ENCODE data around the gene HOXA11. TPM values are rescaled to one million over a fixed set of nuclear protein-coding genes. Genes with fewer than 3 reads are reported as not detected.

The HOXA11 gene
- total RNA-seq, 2 experiments from 2014 or later = 0.10 TPM; not detected in 1

- H3K4me1 Mint-ChIP-seq = peaks cover 33% of the 10 kb centered on the region
- no peaks in the 10 kb centered on the region for H3K9me3 Mint-ChIP-seq
- no peak for DNase-seq
- H3K4me3 Mint-ChIP-seq = no peak overlapping the region
- H3K27ac Mint-ChIP-seq = no peak overlapping the region
- peaks cover 2% of the 10 kb centered on the region for H3K36me3 Mint-ChIP-seq
- H3K27me3 Mint-ChIP-seq = peaks cover 93% of the 10 kb centered on the region
These were observed 15.9 kb upstream of the HOXA11 start for GRCh38 chr7:27200761-27201579.

GRCh38 chr7:27199849-27200760, 15.1 kb upstream of the HOXA11 start, which contains the start of gene HOXA13:
Gene HOXA13 (minus strand): TSS chr7:27200091. CDS start chr7:27200077, 14 bp downstream.
- peak within 1 kb of the TSS; percentile 79 for H3K4me3 Mint-ChIP-seq
- H3K4me1 Mint-ChIP-seq = peaks cover 28% of the 10 kb centered on the region
- H3K36me3 Mint-ChIP-seq = no peaks in the 10 kb centered on the region
- H3K9me3 Mint-ChIP-seq = no peaks in the 10 kb centered on the region
- peaks cover 91% of the 10 kb centered on the region for H3K27me3 Mint-ChIP-seq
- H3K27ac Mint-ChIP-seq = no peak within 1 kb of the TSS
- peak; percentile 52 for DNase-seq

- no peak overlapping the region for H3K27ac Mint-ChIP-seq
- peaks cover 91% of the 10 kb centered on the region for H3K27me3 Mint-ChIP-seq
- peak overlapping the region; percentile 45 for H3K4me3 Mint-ChIP-seq
- H3K36me3 Mint-ChIP-seq = no peaks in the 10 kb centered on the region
- no peaks in the 10 kb centered on the region for H3K9me3 Mint-ChIP-seq
- DNase-seq = no peak
- peaks cover 26% of the 10 kb centered on the region for H3K4me1 Mint-ChIP-seq
These were observed 14.1 kb upstream of the HOXA11 start for GRCh38 chr7:27198871-27199801.

- Mint-ChIP-seq H3K9me3 (no peaks in the 10 kb centered on the region), H3K36me3 (no peaks in the 10 kb centered on the region), H3K27me3 (peaks cover 91% of the 10 kb centered on the region), H3K27ac (no peak overlapping the region), H3K4me3 (no peak overlapping the region), H3K4me1 (peaks cover 30% of the 10 kb centered on the region)
- no peak for DNase-seq
These were observed 13.3 kb upstream of the HOXA11 start for GRCh38 chr7:27198138-27198841.

- Mint-ChIP-seq H3K36me3 (no peaks in the 10 kb centered on the region), H3K4me1 (peaks cover 31% of the 10 kb centered on the region), H3K4me3 (no peak overlapping the region), H3K27ac (no peak overlapping the region), H3K27me3 (peaks cover 89% of the 10 kb centered on the region), H3K9me3 (no peaks in the 10 kb centered on the region)
- no peak for DNase-seq
These were observed 12.4 kb upstream of the HOXA11 start for GRCh38 chr7:27197137-27198042.

GRCh38 chr7:27196287-27196767, 11.3 kb upstream of the HOXA11 start:
- Mint-ChIP-seq H3K4me1 (peaks cover 28% of the 10 kb centered on the region), H3K36me3 (no peaks in the 10 kb centered on the region), H3K9me3 (no peaks in the 10 kb centered on the region), H3K4me3 (no peak overlapping the region), H3K27me3 (peaks cover 89% of the 10 kb centered on the region), H3K27ac (no peak overlapping the region)
- DNase-seq = peak; percentile 71

GRCh38 chr7:27194686-27195379, 9.8 kb upstream of the HOXA11 start:
- no peak for DNase-seq
- no peaks in the 10 kb centered on the region for H3K9me3 Mint-ChIP-seq
- peaks cover 18% of the 10 kb centered on the region for H3K4me1 Mint-ChIP-seq
- no peaks in the 10 kb centered on the region for H3K36me3 Mint-ChIP-seq
- H3K27me3 Mint-ChIP-seq = peaks cover 91% of the 10 kb centered on the region
- H3K27ac Mint-ChIP-seq = no peak overlapping the region
- no peak overlapping the region for H3K4me3 Mint-ChIP-seq

- peaks cover 95% of the 10 kb centered on the region for H3K27me3 Mint-ChIP-seq
- no peak overlapping the region for H3K4me3 Mint-ChIP-seq
- H3K36me3 Mint-ChIP-seq = no peaks in the 10 kb centered on the region
- H3K9me3 Mint-ChIP-seq = no peaks in the 10 kb centered on the region
- no peak overlapping the region for H3K27ac Mint-ChIP-seq
- peaks cover 21% of the 10 kb centered on the region for H3K4me1 Mint-ChIP-seq
- DNase-seq = no peak
These were observed 8.9 kb upstream of the HOXA11 start for GRCh38 chr7:27194002-27194352.

- Mint-ChIP-seq H3K9me3 (no peaks in the 10 kb centered on the region), H3K27me3 (peaks cover 95% of the 10 kb centered on the region), H3K4me1 (peaks cover 26% of the 10 kb centered on the region), H3K4me3 (no peak overlapping the region), H3K27ac (no peak overlapping the region), H3K36me3 (no peaks in the 10 kb centered on the region)
- DNase-seq = no peak
These were observed 8.4 kb upstream of the HOXA11 start for GRCh38 chr7:27193335-27194001.

GRCh38 chr7:27192546-27193334, 7.7 kb upstream of the HOXA11 start:
- Mint-ChIP-seq H3K27ac (no peak overlapping the region), H3K27me3 (peaks cover 95% of the 10 kb centered on the region), H3K4me3 (peak overlapping the region; percentile 18), H3K9me3 (no peaks in the 10 kb centered on the region), H3K4me1 (peaks cover 30% of the 10 kb centered on the region), H3K36me3 (no peaks in the 10 kb centered on the region)
- DNase-seq = no peak

GRCh38 chr7:27191833-27192545, 7.0 kb upstream of the HOXA11 start:
- H3K4me1 Mint-ChIP-seq = peaks cover 34% of the 10 kb centered on the region
- no peak for DNase-seq
- peak overlapping the region; percentile 51 for H3K4me3 Mint-ChIP-seq
- peaks cover 95% of the 10 kb centered on the region for H3K27me3 Mint-ChIP-seq
- H3K9me3 Mint-ChIP-seq = no peaks in the 10 kb centered on the region
- H3K27ac Mint-ChIP-seq = no peak overlapping the region
- H3K36me3 Mint-ChIP-seq = no peaks in the 10 kb centered on the region
